SH-SY5Y (cell line): ENCODE results near the gene OPA3.

Experiments used
- GATA2 ChIP-seq: IDR thresholded peaks from 2 replicates; pipeline ENCODE4 v1.6.1; 2011; ENCODE audit warnings: mild to moderate bottlenecking, low read depth, low read length
- GATA3 ChIP-seq: IDR thresholded peaks from 2 replicates; pipeline ENCODE4 v1.6.1; 2011; ENCODE audit warnings: low read depth, mild to moderate bottlenecking, low read length, moderate library complexity

- no peak for TF ChIP-seq GATA3
- TF ChIP-seq GATA2 = no peak
These were observed 86.0 kb downstream of the OPA3 start, which contains the start of gene PPM1N for GRCh38 chr19:45498411-45499195.
